Measurements from ENCODE around the gene ELAVL2. TPM values are rescaled to one million over a fixed set of nuclear protein-coding genes. Genes with fewer than 3 reads are reported as not detected.
A peak's percentile ranks its signal among the peaks of the same experiment; 100 is the strongest.

Gene ELAVL2
- total RNA-seq, 1 donor from 2014 or later, result 1.8 TPM

DNA sequence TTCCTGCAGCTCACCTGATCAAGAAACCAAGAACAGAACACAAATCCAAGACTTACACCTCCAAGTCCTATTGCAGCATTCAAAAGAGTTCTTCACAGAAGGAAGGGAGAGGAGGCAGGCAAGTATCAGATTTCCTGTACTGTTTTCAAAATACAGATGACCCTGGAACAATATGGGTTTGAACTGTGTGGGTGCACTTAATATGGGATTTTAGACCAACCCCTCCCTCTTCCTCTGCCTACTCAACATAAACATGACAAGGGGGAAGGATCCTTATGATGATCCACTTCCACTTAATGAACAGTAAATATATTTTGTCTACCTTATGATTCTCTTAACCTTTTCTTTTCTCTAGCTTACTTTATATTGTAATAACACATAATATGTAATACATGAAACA, 104.6 kb downstream of the ELAVL2 start:
- DNase-seq, result no peak

- no peak for DNase-seq
Measured at GRCh38 chr9:23717505-23717904, 108.5 kb downstream of the ELAVL2 start.

GRCh38 chr9:23707249-23707648, 118.8 kb downstream of the ELAVL2 start:
- no peak for DNase-seq

GRCh38 chr9:23702311-23702922, 123.6 kb downstream of the ELAVL2 start:
- DNase-seq, result no peak

GRCh38 chr9:23701291-23701690, 124.7 kb downstream of the ELAVL2 start:
- no peak for DNase-seq

DNA sequence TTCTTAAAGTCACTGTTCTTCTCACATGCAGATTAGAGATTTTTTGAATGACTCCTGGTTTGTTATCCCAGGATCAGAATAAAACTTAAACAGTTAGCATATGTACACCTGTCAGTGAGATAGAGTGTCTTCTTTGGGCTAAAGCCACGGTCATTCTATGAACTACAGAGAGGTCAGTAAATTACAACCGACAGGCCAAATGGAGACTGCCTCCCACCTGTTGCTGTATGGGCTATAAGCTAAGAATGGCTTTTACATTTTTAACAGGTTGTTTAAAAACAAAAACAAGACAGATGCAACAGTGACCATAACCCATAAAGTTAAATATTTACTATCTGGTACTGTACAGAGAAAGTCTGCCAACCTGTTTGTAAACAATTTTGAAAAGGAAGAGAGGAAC, 125.7 kb downstream of the ELAVL2 start:
- no peak for DNase-seq

DNA sequence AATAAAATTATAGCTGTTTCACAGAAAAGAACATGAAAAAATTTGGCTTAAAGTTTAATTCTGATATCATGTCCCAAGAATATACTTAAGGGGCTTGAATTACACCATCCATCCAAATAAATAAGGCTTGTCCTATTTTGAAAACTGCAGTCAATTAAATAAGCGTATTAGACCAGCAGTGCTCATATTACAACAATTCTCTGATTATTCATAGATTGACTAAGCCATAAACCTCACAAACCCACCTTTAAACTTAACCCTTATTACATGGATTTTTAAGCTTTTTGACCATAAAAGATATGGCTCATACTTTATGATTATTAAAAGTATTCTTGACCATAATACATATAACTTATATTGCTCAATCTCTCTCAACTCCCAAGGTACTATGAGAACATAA, 127.9 kb downstream of the ELAVL2 start:
- no peak for DNase-seq

DNA sequence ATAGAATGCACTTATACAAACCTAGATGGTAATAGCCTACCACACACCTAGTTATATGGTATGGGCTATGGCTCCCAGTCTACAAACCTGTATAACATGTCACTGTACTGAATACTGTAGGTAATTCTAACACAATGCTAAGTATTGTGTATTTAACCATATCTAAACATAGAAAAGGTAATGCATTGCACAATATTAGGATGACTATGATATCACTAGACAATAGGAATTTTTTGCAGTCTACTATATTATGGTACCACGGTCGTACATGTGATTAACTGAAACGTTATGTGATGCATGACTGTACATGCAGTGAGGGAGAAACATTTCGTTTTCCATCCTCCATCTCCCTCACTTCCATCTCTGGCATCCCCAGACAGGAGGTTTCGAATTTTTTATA, 130.5 kb downstream of the ELAVL2 start:
- no peak for DNase-seq

DNA sequence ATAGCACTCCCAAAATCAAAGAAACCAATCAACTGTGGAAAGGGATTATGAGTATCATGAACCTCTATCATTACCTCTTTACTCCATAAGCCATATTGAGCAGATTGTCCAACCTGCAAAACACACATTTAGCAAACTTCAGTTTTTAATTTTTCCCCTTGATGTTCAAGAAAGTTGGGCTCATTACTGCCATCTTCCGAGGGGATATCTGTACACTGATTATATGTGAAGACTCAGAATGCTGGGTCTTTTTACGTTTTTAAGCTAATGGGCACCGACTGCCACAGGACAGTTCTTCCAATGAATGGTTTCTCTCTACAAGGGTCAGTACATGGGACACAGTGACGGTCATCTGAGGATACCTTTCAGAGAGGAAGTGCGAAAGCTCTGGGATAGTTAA, 132.7 kb downstream of the ELAVL2 start:
- no peak for DNase-seq

- DNase-seq, result no peak
Measured at GRCh38 chr9:23686896-23687295, 139.1 kb downstream of the ELAVL2 start.

DNA sequence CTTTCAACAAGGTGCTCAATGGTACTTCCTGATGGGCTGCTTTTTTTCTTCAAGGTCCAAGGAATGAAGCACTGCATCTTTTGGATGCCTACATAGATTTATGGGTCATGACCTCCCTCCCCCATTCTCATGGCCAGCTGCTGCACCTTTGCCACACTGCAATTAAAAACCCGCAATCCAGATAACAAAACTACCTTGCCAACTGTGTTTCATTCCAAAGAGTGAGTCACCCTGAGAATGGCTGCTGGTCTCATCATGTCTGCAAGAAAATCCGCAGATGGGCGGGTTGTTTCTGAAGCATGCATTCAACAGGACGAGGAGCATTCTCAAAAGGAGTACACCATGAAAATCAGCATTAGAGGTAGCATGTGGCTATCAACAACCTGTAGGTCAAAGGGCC, 139.8 kb downstream of the ELAVL2 start:
- no peak for DNase-seq

DNA sequence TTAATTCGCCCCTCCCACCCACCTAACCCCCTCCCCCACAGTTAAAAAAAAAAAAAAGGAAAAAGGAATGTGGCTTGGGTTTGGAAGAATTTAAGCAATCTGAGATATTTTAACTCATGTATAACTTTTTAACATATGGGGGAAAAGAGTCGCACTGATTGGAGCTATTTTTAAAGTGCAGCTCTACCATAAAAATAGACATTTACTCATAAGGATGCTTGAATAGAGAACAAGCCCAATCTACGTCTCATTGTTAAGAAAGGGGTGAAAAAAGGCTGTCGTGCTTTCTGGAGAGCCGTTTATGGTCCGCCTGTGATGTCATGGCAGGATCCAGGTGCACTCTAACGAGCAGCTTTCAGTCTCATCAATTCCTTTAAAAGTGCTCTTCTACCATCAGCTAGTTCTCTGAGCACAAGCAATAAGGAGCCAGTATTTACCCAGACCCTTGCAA, 142.4 kb downstream of the ELAVL2 start:
- DNase-seq, result no peak

GRCh38 chr9:23682891-23683431, 143.1 kb downstream of the ELAVL2 start:
- peak; percentile 77 for DNase-seq

DNA sequence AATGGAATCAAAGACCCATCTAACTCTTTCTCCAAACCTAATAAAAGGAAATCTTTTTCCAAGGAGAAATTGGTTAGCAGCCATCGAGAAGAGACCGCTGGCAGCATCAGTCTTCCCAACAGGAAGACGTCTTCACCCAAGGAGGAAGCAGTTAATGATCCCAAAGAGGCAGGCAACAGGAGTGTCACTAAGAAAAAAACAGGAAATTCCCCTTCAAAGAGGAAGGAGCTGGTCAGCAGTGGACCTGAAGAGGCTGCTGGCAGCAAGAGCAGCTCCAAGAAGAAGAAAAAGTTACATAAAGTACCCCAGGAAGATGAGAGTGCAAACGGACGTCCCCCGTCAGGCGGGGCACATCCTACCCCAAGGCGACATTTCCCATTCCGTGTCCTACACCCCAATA, 143.7 kb downstream of the ELAVL2 start:
- DNase-seq, result no peak

DNA sequence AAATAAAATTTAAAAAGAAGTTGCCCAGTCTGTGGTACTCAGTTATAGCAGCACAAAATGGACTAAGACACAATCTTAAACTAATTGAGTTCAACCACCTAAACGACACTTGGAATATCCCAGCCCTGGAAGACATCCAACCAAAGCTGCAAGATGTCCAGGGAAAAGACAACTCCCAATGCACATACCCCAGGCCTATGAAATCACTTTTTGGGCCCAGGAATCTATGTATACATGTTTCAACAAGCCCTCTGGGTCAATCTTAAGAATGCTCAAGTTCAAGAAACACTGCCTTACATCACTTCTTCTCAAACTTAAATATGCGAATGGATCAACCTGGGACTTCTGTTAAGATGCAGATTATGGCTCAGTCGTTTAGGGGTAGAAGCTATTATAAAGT, 148.6 kb downstream of the ELAVL2 start:
- no peak for DNase-seq

GRCh38 chr9:23674016-23674585, 151.9 kb downstream of the ELAVL2 start:
- no peak for DNase-seq

- DNase-seq, result peak; percentile 65
Measured at GRCh38 chr9:23672151-23672550, 153.9 kb downstream of the ELAVL2 start.

DNA sequence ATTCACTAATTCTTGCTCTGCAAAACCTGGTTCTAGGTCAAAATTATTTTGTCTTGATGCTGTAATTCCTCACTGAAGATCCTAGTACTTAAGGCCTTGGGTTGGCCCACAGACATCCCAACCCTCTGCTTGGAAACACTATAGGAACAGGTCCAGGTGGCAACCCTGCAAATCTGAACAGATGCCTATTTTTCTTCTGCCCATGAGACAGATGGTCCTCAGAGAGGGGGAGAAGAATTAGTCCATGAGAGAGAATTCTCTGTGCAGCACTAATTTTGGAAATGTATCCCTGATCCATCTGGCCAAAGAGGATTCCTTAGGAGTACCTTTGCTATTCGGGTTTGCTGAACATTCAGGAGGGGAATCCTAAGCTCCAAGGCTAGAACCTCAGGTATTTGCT, 156.3 kb downstream of the ELAVL2 start:
- DNase-seq, result no peak

GRCh38 chr9:23665635-23666034, 160.4 kb downstream of the ELAVL2 start:
- DNase-seq, result no peak

DNA sequence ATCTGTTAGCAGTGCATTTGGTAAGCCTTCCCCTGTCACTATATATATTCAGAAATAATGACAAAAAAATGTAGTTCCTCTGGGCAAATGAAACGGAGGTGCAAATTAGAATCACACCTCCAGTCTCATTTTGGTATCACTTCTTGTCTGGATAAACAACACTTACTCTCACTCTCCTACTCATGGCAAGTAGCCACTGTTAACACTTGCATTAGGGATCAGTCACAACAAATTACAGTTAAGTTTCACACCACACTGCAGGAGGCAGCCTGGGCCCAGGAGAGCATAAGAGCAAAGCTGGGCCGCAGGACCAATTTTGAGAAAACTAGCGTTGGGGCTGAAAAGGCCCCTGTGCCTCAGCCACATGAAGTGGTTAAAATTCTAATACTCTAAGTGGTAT, 161.0 kb downstream of the ELAVL2 start:
- DNase-seq, result no peak

DNA sequence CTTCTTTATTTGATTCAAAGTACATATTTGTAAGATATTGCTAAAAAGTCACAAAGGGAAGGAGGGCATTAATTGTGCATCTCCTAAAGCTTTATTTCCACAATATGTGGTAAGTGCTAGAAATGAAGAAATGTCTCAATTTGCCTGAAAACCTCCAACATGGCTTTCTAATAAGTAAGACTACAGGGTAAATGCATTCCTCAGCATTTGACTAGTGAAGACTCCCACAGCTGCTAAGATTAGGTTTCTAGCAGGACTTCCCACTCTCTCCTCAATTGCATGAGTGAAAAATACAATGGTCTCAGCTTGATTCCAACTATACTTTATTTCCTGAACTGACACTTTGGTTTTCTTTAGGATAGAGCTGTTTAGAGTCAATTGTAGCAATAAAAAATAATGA, 162.1 kb downstream of the ELAVL2 start:
- no peak for DNase-seq

DNA sequence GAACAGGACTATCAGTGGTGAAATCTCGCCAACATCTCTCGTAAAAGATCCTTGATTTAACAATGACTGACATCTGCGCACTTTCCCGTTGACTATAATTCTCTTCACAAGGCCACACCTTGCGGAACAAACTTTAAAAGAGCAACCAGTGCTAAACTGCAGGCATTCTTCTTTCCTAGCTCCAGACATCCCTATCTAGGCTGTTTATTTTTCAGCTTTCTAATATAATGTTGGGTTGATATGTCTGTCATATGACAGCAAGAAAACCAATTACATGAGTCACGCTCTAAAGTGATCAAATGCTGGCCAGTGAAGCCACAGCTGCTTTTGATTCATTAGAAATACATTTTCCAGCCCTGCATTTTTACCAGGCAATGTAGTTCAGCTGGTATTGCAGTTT, 162.5 kb downstream of the ELAVL2 start:
- DNase-seq, result peak; percentile 18

DNA sequence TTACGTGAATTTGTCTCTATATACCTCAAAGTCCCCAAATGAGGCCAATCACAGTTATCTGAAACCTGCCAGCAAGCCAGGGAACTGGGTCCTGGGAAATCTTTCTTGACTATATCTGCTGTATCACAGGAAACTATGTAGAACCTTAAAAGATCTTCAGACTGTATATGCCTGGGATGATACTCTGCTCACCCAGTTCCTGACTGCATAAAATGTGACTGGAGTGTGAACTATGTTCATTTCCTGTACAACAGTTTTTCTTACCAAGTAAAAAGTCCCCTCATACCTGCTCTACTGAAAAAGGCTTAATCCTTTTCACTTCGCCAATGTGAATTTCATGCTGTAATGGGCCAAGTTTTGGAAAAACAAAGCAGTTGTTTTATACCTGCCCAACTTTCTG, 162.9 kb downstream of the ELAVL2 start:
- no peak for DNase-seq

DNA sequence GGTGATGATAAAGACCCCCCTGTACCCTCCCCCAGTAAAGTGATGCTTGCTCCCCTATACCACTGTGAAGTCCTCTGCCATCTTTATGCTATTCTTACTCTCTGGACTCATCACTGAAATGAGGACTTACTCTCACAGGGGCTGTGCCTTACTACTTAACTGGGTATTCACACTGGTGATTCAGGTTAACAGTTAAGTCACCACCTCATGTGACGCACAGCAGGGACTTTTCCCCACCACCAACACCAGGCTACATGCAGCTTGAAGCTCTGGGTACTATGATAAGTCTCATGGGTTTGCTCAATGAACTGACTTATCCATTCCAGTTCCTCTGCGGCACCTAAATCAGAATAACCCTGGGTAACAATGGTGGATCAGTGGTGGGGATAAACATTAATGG, 163.7 kb downstream of the ELAVL2 start:
- DNase-seq, result no peak
